ENCODE data around the gene VWA2.

DNA sequence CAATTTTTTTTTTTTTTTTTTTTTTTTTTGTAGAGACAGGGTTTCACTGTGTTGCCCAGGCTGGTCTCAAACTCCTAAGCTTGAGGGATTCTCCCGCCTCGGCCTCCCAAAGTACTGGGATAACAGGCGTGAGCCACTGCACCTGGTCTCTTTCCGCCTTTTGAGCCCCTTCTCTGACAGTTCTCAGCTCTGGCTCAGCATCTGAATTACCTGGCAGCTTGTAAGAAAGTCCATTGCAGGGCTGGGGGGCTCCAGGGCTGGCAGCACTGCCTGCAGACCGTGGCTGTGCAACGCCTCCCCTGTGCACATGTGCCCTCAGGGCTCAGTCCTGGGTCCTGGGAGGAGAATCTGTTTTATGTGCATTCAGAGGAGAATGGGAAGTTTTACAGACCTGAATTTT is 37.6 kb downstream of the VWA2 start:
- TF ChIP-seq, protein P1, sequence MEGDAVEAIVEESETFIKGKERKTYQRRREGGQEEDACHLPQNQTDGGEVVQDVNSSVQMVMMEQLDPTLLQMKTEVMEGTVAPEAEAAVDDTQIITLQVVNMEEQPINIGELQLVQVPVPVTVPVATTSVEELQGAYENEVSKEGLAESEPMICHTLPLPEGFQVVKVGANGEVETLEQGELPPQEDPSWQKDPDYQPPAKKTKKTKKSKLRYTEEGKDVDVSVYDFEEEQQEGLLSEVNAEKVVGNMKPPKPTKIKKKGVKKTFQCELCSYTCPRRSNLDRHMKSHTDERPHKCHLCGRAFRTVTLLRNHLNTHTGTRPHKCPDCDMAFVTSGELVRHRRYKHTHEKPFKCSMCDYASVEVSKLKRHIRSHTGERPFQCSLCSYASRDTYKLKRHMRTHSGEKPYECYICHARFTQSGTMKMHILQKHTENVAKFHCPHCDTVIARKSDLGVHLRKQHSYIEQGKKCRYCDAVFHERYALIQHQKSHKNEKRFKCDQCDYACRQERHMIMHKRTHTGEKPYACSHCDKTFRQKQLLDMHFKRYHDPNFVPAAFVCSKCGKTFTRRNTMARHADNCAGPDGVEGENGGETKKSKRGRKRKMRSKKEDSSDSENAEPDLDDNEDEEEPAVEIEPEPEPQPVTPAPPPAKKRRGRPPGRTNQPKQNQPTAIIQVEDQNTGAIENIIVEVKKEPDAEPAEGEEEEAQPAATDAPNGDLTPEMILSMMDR (IDR thresholded peaks at IDR 0.05): no peak
- TF ChIP-seq EP300 (IDR thresholded peaks at IDR 0.05) (no peak), POLR2A (IDR thresholded peaks at IDR 0.05; ENCODE audit: low read depth) (no peak), POLR2AphosphoS5 (IDR thresholded peaks at IDR 0.05) (no peak)
